Measurements from ENCODE around the gene GOLGA7B. TPM values are rescaled to one million over a fixed set of nuclear protein-coding genes. Genes with fewer than 3 reads are reported as not detected.

Gene GOLGA7B
- total RNA-seq, 1 experiment from 2014 or later = 0.03 TPM

- H3K36me3 ChIP-seq = no peaks in the 10 kb centered on the region
- peak; percentile 59 to 73 for DNase-seq (ENCODE audit: low read depth in 1 of 2, low spot score in 2 of 2)
- H3K4me3 ChIP-seq = no peak overlapping the region
- H3K27ac ChIP-seq = no peak overlapping the region
- H3K27me3 ChIP-seq (replicated peaks) = peaks cover 21% of the 10 kb centered on the region
- H3K4me1 ChIP-seq (replicated peaks) = no peaks in the 10 kb centered on the region
- H3K9me3 ChIP-seq (replicated peaks) = no peaks in the 10 kb centered on the region
These were observed 65.2 kb downstream of the GOLGA7B start for GRCh38 chr10:97914837-97915211.

- no peak overlapping the region for H3K27ac ChIP-seq
- H3K4me3 ChIP-seq = no peak overlapping the region
- H3K36me3 ChIP-seq = no peaks in the 10 kb centered on the region
- no peak for DNase-seq (ENCODE audit: low read depth in 1 of 2, low spot score in 2 of 2)
- no peaks in the 10 kb centered on the region for H3K9me3 ChIP-seq (replicated peaks)
- H3K27me3 ChIP-seq (replicated peaks) = peaks cover 27% of the 10 kb centered on the region
- no peaks in the 10 kb centered on the region for H3K4me1 ChIP-seq (replicated peaks)
These were observed 65.9 kb downstream of the GOLGA7B start for GRCh38 chr10:97915346-97916131.

GRCh38 chr10:97916586-97916985 is 66.9 kb downstream of the GOLGA7B start:
- DNase-seq (ENCODE audit: low read depth in 1 of 2, low spot score in 2 of 2) = no peak
- peaks cover 27% of the 10 kb centered on the region for H3K27me3 ChIP-seq (replicated peaks)
- no peak overlapping the region for H3K27ac ChIP-seq
- H3K4me1 ChIP-seq (replicated peaks) = no peaks in the 10 kb centered on the region
- no peak overlapping the region for H3K4me3 ChIP-seq
- no peaks in the 10 kb centered on the region for H3K9me3 ChIP-seq (replicated peaks)
- no peaks in the 10 kb centered on the region for H3K36me3 ChIP-seq

GRCh38 chr10:97919012-97919411 is 69.4 kb downstream of the GOLGA7B start:
- no peaks in the 10 kb centered on the region for H3K36me3 ChIP-seq
- H3K9me3 ChIP-seq (replicated peaks) = no peaks in the 10 kb centered on the region
- H3K4me1 ChIP-seq (replicated peaks) = no peaks in the 10 kb centered on the region
- DNase-seq (ENCODE audit: low read depth in 1 of 2, low spot score in 2 of 2) = no peak
- no peak overlapping the region for H3K4me3 ChIP-seq
- H3K27ac ChIP-seq = no peak overlapping the region
- H3K27me3 ChIP-seq (replicated peaks) = peaks cover 23% of the 10 kb centered on the region

GRCh38 chr10:97920865-97921264 is 71.2 kb downstream of the GOLGA7B start:
- Histone ChIP-seq H3K27me3 (replicated peaks) (peaks cover 27% of the 10 kb centered on the region), H3K9me3 (replicated peaks) (no peaks in the 10 kb centered on the region), H3K4me3 (no peak overlapping the region), H3K36me3 (no peaks in the 10 kb centered on the region), H3K4me1 (replicated peaks) (no peaks in the 10 kb centered on the region), H3K27ac (no peak overlapping the region)
- no peak for DNase-seq (ENCODE audit: low read depth in 1 of 2, low spot score in 2 of 2)

Other genes starting within 250 kb of the GOLGA7B start
- 4.4 and 6.8 TPM in 2 replicates for gene MORN4, start 216.3 kb upstream of the GOLGA7B start, total RNA-seq (2014; rRNA removed; shearing (Covaris generic))
- gene PI4K2A, start 209.2 kb upstream of the GOLGA7B start, total RNA-seq (2014; rRNA removed; shearing (Covaris generic)) = 14.9 and 19.6 TPM in 2 replicates
- 4.3 and 8.6 TPM in 2 replicates for gene AVPI1, start 162.6 kb upstream of the GOLGA7B start, total RNA-seq (2014; rRNA removed; shearing (Covaris generic))
- 30.7 and 36.5 TPM in 2 replicates for gene MARVELD1, start 136.1 kb upstream of the GOLGA7B start, total RNA-seq (2014; rRNA removed; shearing (Covaris generic))
- 20.8 and 20.9 TPM in 2 replicates for gene ZFYVE27, start 112.7 kb upstream of the GOLGA7B start, total RNA-seq (2014; rRNA removed; shearing (Covaris generic))
- not detected in 2 replicates for gene SFRP5, start 77.8 kb upstream of the GOLGA7B start, total RNA-seq (2014; rRNA removed; shearing (Covaris generic))
- not detected in 2 replicates for gene CRTAC1, start 180.8 kb downstream of the GOLGA7B start, total RNA-seq (2014; rRNA removed; shearing (Covaris generic))

Data from SJSA1 (cell line).